ENCODE results near the gene GPR61.

- no peak for TF ChIP-seq CTCF (IDR thresholded peaks at IDR 0.05; ENCODE audit: low read length)
- no peak for TF ChIP-seq EZH2 (IDR thresholded peaks at IDR 0.05; ENCODE audit: borderline replicate concordance, low read length)
Measured at GRCh38 chr1:109503935-109504334, 35.7 kb upstream of the GPR61 start.
